GM18505 (cell line): ENCODE measurements around the gene POLR2M.

ENCODE experiments used
- ATAC-seq: cut with Tn5 transposase; IDR thresholded peaks from one replicate; pipeline ENCODE4 v1.9.1; 2021; ENCODE audit not compliant: unreplicated experiment
- POLR2A ChIP-seq: IDR thresholded peaks from 4 replicates; pipeline ENCODE4 v1.6.1; 2011; ENCODE audit warnings: borderline replicate concordance; ENCODE audit not compliant: insufficient read depth, insufficient read length; ENCODE audit errors: extremely low read depth

POLR2M gene

GRCh38 chr15:57763176-57763964, 56.9 kb downstream of the POLR2M start:
- no peak for TF ChIP-seq POLR2A
- no peak for ATAC-seq
